NCI-H1930 (cell line): ENCODE measurements around the gene IQCK.

Experiments
- DNase-seq, 2 experiments: peaks; one replicate each; lab custom pipeline; 2025; lab: John Stamatoyannopoulos, UW

The IQCK gene

GRCh38 chr16:19860166-19861041, 142.3 kb downstream of the IQCK start:
- DNase-seq, result no peak

GRCh38 chr16:19861133-19861532, 143.1 kb downstream of the IQCK start:
- DNase-seq, result no peak

- no peak for DNase-seq
Observed at GRCh38 chr16:19861811-19862327, 143.8 kb downstream of the IQCK start.

DNA sequence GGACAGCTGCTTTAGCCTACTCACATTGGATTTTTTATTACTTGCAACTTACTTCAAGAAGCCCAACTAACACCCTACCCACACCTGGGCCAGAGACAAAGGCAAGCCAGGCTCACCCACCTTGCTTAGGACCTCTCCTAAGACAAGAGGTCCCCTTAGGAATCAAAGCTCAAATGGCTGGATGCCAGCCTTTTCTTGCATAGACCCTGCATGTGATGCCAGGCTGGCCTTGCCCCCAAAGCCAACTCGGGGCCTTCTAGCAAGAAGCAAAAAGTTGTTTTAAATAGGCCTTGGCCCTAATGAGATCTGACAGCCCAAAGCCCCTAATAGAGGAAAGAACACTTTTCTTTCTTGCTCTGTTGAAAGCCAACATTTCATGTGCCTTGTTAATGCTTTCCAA, 145.9 kb downstream of the IQCK start:
- DNase-seq, result no peak

DNA sequence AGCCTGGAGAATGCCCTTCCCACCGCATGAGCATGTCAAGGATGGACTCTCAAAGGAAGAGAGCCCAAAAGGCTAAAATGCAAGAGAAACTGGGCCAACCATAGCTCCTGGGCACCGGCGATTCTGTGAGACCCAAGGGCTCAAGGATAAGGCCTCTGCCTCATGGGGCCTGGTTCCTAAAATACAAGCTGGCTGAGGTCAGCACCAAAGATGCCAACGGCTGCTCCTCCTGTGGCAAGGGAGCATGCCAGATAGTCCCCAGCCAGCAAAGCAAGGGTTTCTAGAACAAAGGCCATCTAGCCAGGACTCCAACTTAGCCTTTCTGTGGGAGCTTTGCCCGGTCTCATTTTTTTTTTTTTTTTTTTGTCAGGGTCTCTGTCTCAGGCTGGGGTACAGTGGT, 146.5 kb downstream of the IQCK start:
- DNase-seq, result no peak

GRCh38 chr16:19868421-19868820, 150.3 kb downstream of the IQCK start:
- no peak for DNase-seq

- no peak for DNase-seq
Observed at GRCh38 chr16:19871721-19872120, 153.7 kb downstream of the IQCK start.

GRCh38 chr16:19872179-19872863, 154.2 kb downstream of the IQCK start:
- no peak for DNase-seq

DNA sequence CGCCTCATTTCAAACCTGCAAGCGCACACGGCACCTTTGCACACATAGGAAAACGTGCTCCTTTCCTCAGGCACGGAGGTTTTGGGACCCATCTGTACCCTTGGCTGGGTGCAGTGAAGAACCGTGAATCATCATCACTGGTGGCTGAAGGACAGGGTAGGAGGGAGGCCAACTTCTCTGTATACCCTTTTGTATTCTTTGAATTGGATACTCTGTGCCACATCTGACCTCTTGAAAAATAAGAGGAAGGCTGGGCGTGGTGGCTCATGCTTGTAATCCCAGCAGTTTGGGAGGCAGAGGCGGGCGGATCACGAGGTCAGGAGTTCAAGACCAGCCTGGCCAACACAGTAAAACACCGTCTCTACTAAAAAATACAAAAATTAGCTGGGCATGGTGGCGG, 154.9 kb downstream of the IQCK start:
- no peak for DNase-seq

- DNase-seq, result no peak
Observed at GRCh38 chr16:19874026-19874425, 156.0 kb downstream of the IQCK start.

- DNase-seq, result no peak
Observed at GRCh38 chr16:19874851-19875546, 156.9 kb downstream of the IQCK start.

GRCh38 chr16:19875900-19876299, 157.8 kb downstream of the IQCK start:
- no peak for DNase-seq

- DNase-seq, result no peak
Observed at GRCh38 chr16:19876501-19877059, 158.5 kb downstream of the IQCK start.

DNA sequence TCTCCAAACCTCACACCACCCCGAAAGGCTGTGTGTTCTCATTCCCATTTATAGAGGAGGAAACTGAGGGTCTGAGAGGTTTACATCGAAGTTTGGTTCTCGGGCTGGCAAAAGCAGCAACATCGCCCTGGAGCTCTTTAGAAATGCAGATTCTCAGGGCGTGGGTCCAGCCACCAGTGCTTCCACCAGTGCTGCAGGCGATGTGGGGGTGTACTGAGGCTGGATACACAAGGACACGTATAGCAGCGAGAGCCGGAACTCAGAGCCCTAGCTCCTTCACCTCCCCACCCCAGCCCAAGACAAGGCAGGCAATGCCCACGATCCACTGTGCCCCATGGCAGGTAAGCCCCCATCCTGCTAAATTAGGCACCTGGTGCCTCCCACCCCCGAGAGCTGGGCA, 160.7 kb downstream of the IQCK start:
- DNase-seq, result no peak

GRCh38 chr16:19879241-19879792, 161.2 kb downstream of the IQCK start:
- peak in 1 of 2 experiments; percentile 22 for DNase-seq

DNA sequence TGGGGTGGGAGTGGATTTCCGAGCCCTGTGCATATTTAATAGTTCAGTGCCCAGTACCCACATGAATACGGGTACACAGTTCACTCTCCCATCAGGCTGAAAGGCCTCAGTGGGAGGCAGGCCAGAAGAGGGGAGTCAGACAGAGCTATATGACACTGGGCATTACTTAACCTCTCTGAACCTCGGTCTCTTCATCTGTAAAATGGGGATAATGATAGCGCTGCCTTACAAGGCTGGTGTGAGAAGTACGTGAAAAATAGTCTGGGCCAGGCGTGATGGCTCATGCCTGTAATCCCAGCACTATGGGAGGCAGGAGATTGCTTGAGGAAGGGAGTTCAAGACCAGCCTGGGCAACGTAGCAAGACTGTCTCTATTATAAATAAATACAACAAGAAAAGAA, 163.0 kb downstream of the IQCK start:
- no peak for DNase-seq

GRCh38 chr16:19881783-19882182, 163.7 kb downstream of the IQCK start:
- no peak for DNase-seq

DNA sequence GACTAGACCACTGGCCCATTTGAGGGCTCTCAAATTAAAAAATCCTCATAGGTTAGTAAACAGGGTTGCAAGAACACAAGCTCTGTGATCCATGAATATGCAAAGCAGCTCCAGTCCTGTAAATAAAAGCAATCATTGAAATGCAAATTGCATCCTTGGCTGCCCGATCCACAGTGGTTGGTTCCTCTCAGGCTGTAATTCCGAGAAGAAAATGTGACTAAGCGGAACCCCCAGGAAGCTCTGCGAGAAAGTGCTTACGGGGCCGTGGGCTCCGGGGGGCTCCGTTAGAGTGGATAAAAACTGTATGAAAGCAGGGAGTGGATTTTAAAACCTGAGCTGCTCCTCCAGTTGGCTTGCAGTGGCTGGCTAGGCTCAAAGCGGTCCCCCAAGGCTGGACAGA, 164.1 kb downstream of the IQCK start:
- no peak for DNase-seq

DNA sequence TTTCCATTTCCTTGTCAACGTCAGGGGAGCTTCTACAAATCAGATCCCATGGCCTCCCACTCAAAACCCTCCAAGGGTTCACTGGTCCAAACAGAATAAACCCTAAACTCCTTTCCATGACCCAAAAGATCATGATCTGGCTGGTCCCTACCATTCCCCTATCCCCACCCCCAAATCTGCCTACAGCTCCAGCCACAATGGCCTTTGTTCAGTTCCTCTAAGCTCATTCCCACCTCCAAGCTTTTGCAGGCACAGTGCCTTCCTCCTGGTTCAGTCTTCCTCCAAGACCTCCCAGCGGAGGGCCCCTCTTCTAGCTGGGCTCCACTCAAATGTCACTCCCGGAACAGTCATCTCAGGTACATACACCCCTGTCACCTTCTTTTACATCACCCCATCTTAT, 164.6 kb downstream of the IQCK start:
- no peak for DNase-seq

- DNase-seq, result no peak
Observed at GRCh38 chr16:19883296-19883965, 165.4 kb downstream of the IQCK start.

DNA sequence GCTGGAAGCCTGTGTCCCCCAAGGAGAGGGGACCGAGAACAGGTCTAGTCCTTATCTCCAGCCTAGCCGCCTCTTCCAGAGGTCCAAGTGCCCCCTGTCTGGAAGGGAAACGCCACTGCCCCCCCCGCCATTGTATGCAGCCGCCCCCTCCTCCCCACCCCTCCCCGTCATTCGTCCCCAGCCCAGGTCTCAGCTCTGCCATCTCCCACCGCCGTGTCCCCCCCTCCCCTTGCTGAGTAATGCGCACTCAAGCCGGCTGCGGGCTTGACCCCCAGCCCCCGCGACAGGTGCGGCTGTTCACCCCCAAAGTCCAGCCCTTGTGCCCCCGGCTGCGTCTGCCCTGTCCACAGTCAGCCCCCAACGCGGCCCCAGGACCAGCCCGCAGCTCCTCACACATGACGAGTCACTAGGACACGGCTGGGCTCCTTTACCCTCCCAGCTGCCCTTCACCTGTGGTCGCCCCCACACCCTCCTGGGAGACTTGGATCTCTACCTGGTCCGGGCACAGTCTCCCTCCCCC, 166.0 kb downstream of the IQCK start:
- no peak for DNase-seq
